ENCODE measurements around the gene STOM.
"Not testable (repeated sequence)": the region's sequence is repeated elsewhere in the genome, so short reads cannot be mapped to it uniquely, and the experiment has no call there.

The STOM gene

GRCh38 chr9:121369595-121370265 lies at the start of gene STOM:
TSS of gene STOM (minus strand) at chr9:121370250. CDS start at chr9:121370187, 63 bp downstream.
- H3K36me3 ChIP-seq (ENCODE audit: control insufficient read depth in 1 of 2, insufficient read depth in 2 of 2, low read length in 2 of 2), result no peaks in the 10 kb centered on the region
- H3K9me3 ChIP-seq (ENCODE audit: control insufficient read depth in 1 of 2, low read length in 2 of 2), result no peaks in the 10 kb centered on the region
- H3K27ac ChIP-seq (ENCODE audit: low read depth, low read length), result peak within 1 kb of the TSS; percentile 95
- peak within 1 kb of the TSS; percentile 27 to 76 for H3K9ac ChIP-seq (ENCODE audit: low read depth in 1 of 2, low read length in 2 of 2)
- peaks cover 45 to 60% of the 10 kb centered on the region in 2 donors for H3K4me1 ChIP-seq (ENCODE audit: control insufficient read depth in 1 of 2, insufficient read depth in 2 of 2, low read length in 2 of 2)
- peak within 1 kb of the TSS; percentile 65 to 76 for H3K4me3 ChIP-seq (ENCODE audit: low read depth in 1 of 2, low read length in 2 of 2)
- H3K27me3 ChIP-seq (ENCODE audit: control insufficient read depth in 1 of 2, insufficient read depth in 2 of 2, low read length in 2 of 2), result no peaks in the 10 kb centered on the region

GRCh38 chr9:121411993-121412392 lies 41.9 kb upstream of the STOM start:
- no peak overlapping the region for H3K4me3 ChIP-seq (ENCODE audit: low read depth in 1 of 2, low read length in 2 of 2)
- no peaks in the 10 kb centered on the region for H3K36me3 ChIP-seq (ENCODE audit: control insufficient read depth in 1 of 2, insufficient read depth in 2 of 2, low read length in 2 of 2)
- H3K4me1 ChIP-seq (ENCODE audit: control insufficient read depth in 1 of 2, insufficient read depth in 2 of 2, low read length in 2 of 2), result no peaks in the 10 kb centered on the region
- H3K9ac ChIP-seq (ENCODE audit: low read depth in 1 of 2, low read length in 2 of 2), result no peak overlapping the region
- H3K27me3 ChIP-seq (ENCODE audit: control insufficient read depth in 1 of 2, insufficient read depth in 2 of 2, low read length in 2 of 2), result peaks cover 0 to 2% of the 10 kb centered on the region in 2 donors
- H3K9me3 ChIP-seq (ENCODE audit: control insufficient read depth in 1 of 2, low read length in 2 of 2), result no peaks in the 10 kb centered on the region
- H3K27ac ChIP-seq (ENCODE audit: low read depth, low read length), result no peak overlapping the region

- H3K9ac ChIP-seq (ENCODE audit: low read depth in 1 of 2, low read length in 2 of 2), result no peak overlapping the region
- H3K4me1 ChIP-seq (ENCODE audit: control insufficient read depth in 1 of 2, insufficient read depth in 2 of 2, low read length in 2 of 2), result no peaks in the 10 kb centered on the region
- no peaks in the 10 kb centered on the region for H3K9me3 ChIP-seq (ENCODE audit: control insufficient read depth in 1 of 2, low read length in 2 of 2)
- H3K4me3 ChIP-seq (ENCODE audit: low read depth in 1 of 2, low read length in 2 of 2), result no peak overlapping the region
- H3K36me3 ChIP-seq (ENCODE audit: control insufficient read depth in 1 of 2, insufficient read depth in 2 of 2, low read length in 2 of 2), result no peaks in the 10 kb centered on the region
- H3K27me3 ChIP-seq (ENCODE audit: control insufficient read depth in 1 of 2, insufficient read depth in 2 of 2, low read length in 2 of 2), result no peaks in the 10 kb centered on the region
- no peak overlapping the region for H3K27ac ChIP-seq (ENCODE audit: low read depth, low read length)
Observed at GRCh38 chr9:121405899-121406298, 35.8 kb upstream of the STOM start.

- Histone ChIP-seq H3K4me3 (ENCODE audit: low read depth in 1 of 2, low read length in 2 of 2) (no peak overlapping the region), H3K27ac (ENCODE audit: low read depth, low read length) (no peak overlapping the region), H3K9ac (ENCODE audit: low read depth in 1 of 2, low read length in 2 of 2) (no peak overlapping the region), H3K9me3 (ENCODE audit: control insufficient read depth in 1 of 2, low read length in 2 of 2) (no peaks in the 10 kb centered on the region), H3K27me3 (ENCODE audit: control insufficient read depth in 1 of 2, insufficient read depth in 2 of 2, low read length in 2 of 2) (no peaks in the 10 kb centered on the region), H3K36me3 (ENCODE audit: control insufficient read depth in 1 of 2, insufficient read depth in 2 of 2, low read length in 2 of 2) (no peaks in the 10 kb centered on the region), H3K4me1 (ENCODE audit: control insufficient read depth in 1 of 2, insufficient read depth in 2 of 2, low read length in 2 of 2) (no peaks in the 10 kb centered on the region)
Observed at GRCh38 chr9:121404906-121405305, 34.9 kb upstream of the STOM start.

- Histone ChIP-seq H3K9ac (ENCODE audit: low read depth in 1 of 2, low read length in 2 of 2) (no peak overlapping the region), H3K36me3 (ENCODE audit: control insufficient read depth in 1 of 2, insufficient read depth in 2 of 2, low read length in 2 of 2) (no peaks in the 10 kb centered on the region), H3K4me1 (ENCODE audit: control insufficient read depth in 1 of 2, insufficient read depth in 2 of 2, low read length in 2 of 2) (no peaks in the 10 kb centered on the region), H3K4me3 (ENCODE audit: low read depth in 1 of 2, low read length in 2 of 2) (no peak overlapping the region), H3K27me3 (ENCODE audit: control insufficient read depth in 1 of 2, insufficient read depth in 2 of 2, low read length in 2 of 2) (no peaks in the 10 kb centered on the region), H3K9me3 (ENCODE audit: control insufficient read depth in 1 of 2, low read length in 2 of 2) (no peaks in the 10 kb centered on the region), H3K27ac (ENCODE audit: low read depth, low read length) (no peak overlapping the region)
Observed at GRCh38 chr9:121399883-121400607, 30.0 kb upstream of the STOM start.

GRCh38 chr9:121399126-121399882 lies 29.3 kb upstream of the STOM start:
- H3K27me3 ChIP-seq (ENCODE audit: control insufficient read depth in 1 of 2, insufficient read depth in 2 of 2, low read length in 2 of 2), result no peaks in the 10 kb centered on the region
- no peak overlapping the region for H3K9ac ChIP-seq (ENCODE audit: low read depth in 1 of 2, low read length in 2 of 2)
- no peaks in the 10 kb centered on the region for H3K4me1 ChIP-seq (ENCODE audit: control insufficient read depth in 1 of 2, insufficient read depth in 2 of 2, low read length in 2 of 2)
- H3K9me3 ChIP-seq (ENCODE audit: control insufficient read depth in 1 of 2, low read length in 2 of 2), result no peaks in the 10 kb centered on the region
- H3K36me3 ChIP-seq (ENCODE audit: control insufficient read depth in 1 of 2, insufficient read depth in 2 of 2, low read length in 2 of 2), result no peaks in the 10 kb centered on the region
- H3K4me3 ChIP-seq (ENCODE audit: low read depth in 1 of 2, low read length in 2 of 2), result no peak overlapping the region
- H3K27ac ChIP-seq (ENCODE audit: low read depth, low read length), result no peak overlapping the region

- Histone ChIP-seq H3K27me3 (ENCODE audit: control insufficient read depth in 1 of 2, insufficient read depth in 2 of 2, low read length in 2 of 2) (no peaks in the 10 kb centered on the region), H3K4me1 (ENCODE audit: control insufficient read depth in 1 of 2, insufficient read depth in 2 of 2, low read length in 2 of 2) (no peaks in the 10 kb centered on the region), H3K9ac (ENCODE audit: low read depth in 1 of 2, low read length in 2 of 2) (no peak overlapping the region), H3K4me3 (ENCODE audit: low read depth in 1 of 2, low read length in 2 of 2) (no peak overlapping the region), H3K36me3 (ENCODE audit: control insufficient read depth in 1 of 2, insufficient read depth in 2 of 2, low read length in 2 of 2) (no peaks in the 10 kb centered on the region), H3K9me3 (ENCODE audit: control insufficient read depth in 1 of 2, low read length in 2 of 2) (no peaks in the 10 kb centered on the region), H3K27ac (ENCODE audit: low read depth, low read length) (no peak overlapping the region)
Observed at GRCh38 chr9:121398374-121398773, 28.3 kb upstream of the STOM start.

DNA sequence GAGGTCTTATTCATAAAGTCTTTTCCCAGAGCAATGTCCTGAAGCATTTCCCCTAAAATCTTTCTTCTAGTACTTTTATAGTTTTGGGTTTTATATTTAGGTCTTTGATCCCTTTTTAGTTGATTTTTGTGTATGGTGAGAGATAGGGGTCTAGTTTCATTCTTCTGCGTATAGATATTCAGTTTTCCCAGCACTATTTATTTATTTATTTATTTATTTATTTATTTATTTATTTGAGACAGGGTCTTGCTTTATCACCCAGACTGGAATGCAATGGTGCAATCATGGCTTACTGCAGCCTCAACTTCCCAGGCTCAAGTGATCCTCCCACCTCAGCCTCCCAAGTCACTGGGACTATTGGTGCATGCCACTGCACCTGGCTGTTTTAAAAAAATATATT lies 27.2 kb upstream of the STOM start:
- not testable (repeated sequence) for H3K9ac ChIP-seq (ENCODE audit: low read depth in 1 of 2, low read length in 2 of 2); H3K9me3 ChIP-seq (ENCODE audit: control insufficient read depth in 1 of 2, low read length in 2 of 2); H3K4me3 ChIP-seq (ENCODE audit: low read depth in 1 of 2, low read length in 2 of 2); H3K27me3 ChIP-seq (ENCODE audit: control insufficient read depth in 1 of 2, insufficient read depth in 2 of 2, low read length in 2 of 2); H3K27ac ChIP-seq (ENCODE audit: low read depth, low read length); H3K4me1 ChIP-seq (ENCODE audit: control insufficient read depth in 1 of 2, insufficient read depth in 2 of 2, low read length in 2 of 2); H3K36me3 ChIP-seq (ENCODE audit: control insufficient read depth in 1 of 2, insufficient read depth in 2 of 2, low read length in 2 of 2)

DNA sequence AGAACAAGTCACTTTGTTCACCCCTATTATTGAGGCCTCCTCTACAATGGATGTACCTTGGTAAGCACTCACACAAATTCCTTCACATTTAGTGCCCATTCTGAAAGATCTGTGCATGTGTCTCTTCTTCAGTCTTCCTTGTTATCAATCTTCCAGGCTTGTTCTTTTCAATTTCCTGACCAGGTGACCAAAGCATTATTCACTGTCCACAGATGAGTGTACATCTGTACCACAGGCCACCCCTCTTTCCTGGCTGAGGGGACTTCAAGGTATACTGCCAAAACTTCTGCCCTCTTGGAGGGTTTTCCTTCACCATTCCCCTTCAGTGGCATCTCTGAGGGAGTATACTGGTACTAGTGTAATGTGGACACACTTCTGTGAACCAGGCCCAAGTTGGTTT lies 25.5 kb upstream of the STOM start:
- no peak overlapping the region for H3K9ac ChIP-seq (ENCODE audit: low read depth in 1 of 2, low read length in 2 of 2)
- H3K27ac ChIP-seq (ENCODE audit: low read depth, low read length), result no peak overlapping the region
- H3K9me3 ChIP-seq (ENCODE audit: control insufficient read depth in 1 of 2, low read length in 2 of 2), result no peaks in the 10 kb centered on the region
- no peak overlapping the region for H3K4me3 ChIP-seq (ENCODE audit: low read depth in 1 of 2, low read length in 2 of 2)
- H3K27me3 ChIP-seq (ENCODE audit: control insufficient read depth in 1 of 2, insufficient read depth in 2 of 2, low read length in 2 of 2), result no peaks in the 10 kb centered on the region
- no peaks in the 10 kb centered on the region for H3K4me1 ChIP-seq (ENCODE audit: control insufficient read depth in 1 of 2, insufficient read depth in 2 of 2, low read length in 2 of 2)
- H3K36me3 ChIP-seq (ENCODE audit: control insufficient read depth in 1 of 2, insufficient read depth in 2 of 2, low read length in 2 of 2), result no peaks in the 10 kb centered on the region

- Histone ChIP-seq H3K27me3 (ENCODE audit: control insufficient read depth in 1 of 2, insufficient read depth in 2 of 2, low read length in 2 of 2) (no peaks in the 10 kb centered on the region), H3K27ac (ENCODE audit: low read depth, low read length) (no peak overlapping the region), H3K9me3 (ENCODE audit: control insufficient read depth in 1 of 2, low read length in 2 of 2) (no peaks in the 10 kb centered on the region), H3K4me3 (ENCODE audit: low read depth in 1 of 2, low read length in 2 of 2) (no peak overlapping the region), H3K9ac (ENCODE audit: low read depth in 1 of 2, low read length in 2 of 2) (no peak overlapping the region), H3K4me1 (ENCODE audit: control insufficient read depth in 1 of 2, insufficient read depth in 2 of 2, low read length in 2 of 2) (no peaks in the 10 kb centered on the region), H3K36me3 (ENCODE audit: control insufficient read depth in 1 of 2, insufficient read depth in 2 of 2, low read length in 2 of 2) (no peaks in the 10 kb centered on the region)
Observed at GRCh38 chr9:121394292-121394691, 24.2 kb upstream of the STOM start.
